Stimulated activated naive CD8-positive, alpha-beta T cell treated with anti-CD3 and anti-CD28 coated beads, Interleukin-15, Interleukin-2, amounts not matched to agents 100 U/mL and 50 U/mL, for 24 hours (primary cell): ENCODE data around the gene PRDX2.
"Not testable (repeated sequence)": the region's sequence is repeated elsewhere in the genome, so short reads cannot be mapped to it uniquely, and the experiment has no call there.

Experiments
- ATAC-seq: fragments of 150-1000 bp; cut with Tn5 transposase; one replicate; pipeline ENCODE4 v1.10.0; 2021
- DNase-seq: peaks from one replicate; pipeline ENCODE4 v3.0.0; 2021

PRDX2 gene

GRCh38 chr19:12825254-12826131, 23.9 kb upstream of the PRDX2 start:
- DNase-seq (peak; percentile 59), ATAC-seq (no peak)

- ATAC-seq (no peak), DNase-seq (no peak)
Measured at GRCh38 chr19:12821761-12822160, 20.2 kb upstream of the PRDX2 start.

GRCh38 chr19:12817810-12818209, 16.2 kb upstream of the PRDX2 start:
- ATAC-seq, DNase-seq: not testable (repeated sequence)

- not testable (repeated sequence) for ATAC-seq
Measured at GRCh38 chr19:12817188-12817587, 15.6 kb upstream of the PRDX2 start.

GRCh38 chr19:12815088-12815487, 13.5 kb upstream of the PRDX2 start:
- ATAC-seq (no peak), DNase-seq (no peak)

More at GRCh38 chr19:12817188-12817587, 15.6 kb upstream of the PRDX2 start:
- not testable (repeated sequence) for DNase-seq

GRCh38 chr19:12806242-12807081, 4.9 kb upstream of the PRDX2 start, which contains the start of gene RNASEH2A:
TSS of gene RNASEH2A (plus strand) at chr19:12806584. CDS start at chr19:12806674, 90 bp downstream.
- DNase-seq (peak; percentile 92), ATAC-seq (peak; percentile 91)

GRCh38 chr19:12804051-12804450, 2.5 kb upstream of the PRDX2 start:
- ATAC-seq (no peak), DNase-seq (no peak)

GRCh38 chr19:12802267-12803106, 887 bp upstream of the PRDX2 start:
- ATAC-seq (no peak), DNase-seq (no peak)

GRCh38 chr19:12800923-12801465, 606 bp downstream of the PRDX2 start:
- ATAC-seq, result no peak
- peak; percentile 41 for DNase-seq

GRCh38 chr19:12800466-12800770, 1.2 kb downstream of the PRDX2 start:
- ATAC-seq, result no peak
- DNase-seq, result no peak

GRCh38 chr19:12799742-12800465, 1.7 kb downstream of the PRDX2 start:
- DNase-seq, result no peak
- no peak for ATAC-seq

GRCh38 chr19:12797607-12798006, 4.0 kb downstream of the PRDX2 start:
- not testable (repeated sequence) for ATAC-seq, DNase-seq

- no peak for ATAC-seq
- DNase-seq, result no peak
Measured at GRCh38 chr19:12797141-12797587, 4.4 kb downstream of the PRDX2 start.

- ATAC-seq (no peak), DNase-seq (peak; percentile 79)
Measured at GRCh38 chr19:12796146-12797071, 5.2 kb downstream of the PRDX2 start.

- DNase-seq (no peak), ATAC-seq (no peak)
Measured at GRCh38 chr19:12794971-12795381, 6.6 kb downstream of the PRDX2 start.

- no peak for DNase-seq
- ATAC-seq, result no peak
Measured at GRCh38 chr19:12794196-12794941, 7.2 kb downstream of the PRDX2 start.

GRCh38 chr19:12793290-12794195, 8.1 kb downstream of the PRDX2 start:
- DNase-seq (peak; percentile 94), ATAC-seq (peak; percentile 41)

GRCh38 chr19:12792853-12793289, 8.7 kb downstream of the PRDX2 start:
- DNase-seq, result no peak
- no peak for ATAC-seq
